Testis (tissue), 3 donors: Measurements from ENCODE around the gene SKI. TPM values are rescaled to one million over a fixed set of nuclear protein-coding genes. Genes with fewer than 3 reads are reported as not detected.

Experiments
- DNase-seq: peaks from one replicate; pipeline ENCODE4 v3.0.0-alpha.2; 2019
- H3K27ac ChIP-seq, 2 donors: fragments of 200-600 bp; sonication (generic); one replicate each; pipeline ENCODE4 v1.5.1; 2019
- H3K27me3 ChIP-seq: fragments of 200-600 bp; sonication (generic); one replicate; pipeline ENCODE4 v1.5.1; 2019
- H3K36me3 ChIP-seq: fragments of 200-600 bp; sonication (generic); one replicate; pipeline ENCODE4 v1.5.1; 2017; ENCODE audit warnings: low read depth; ENCODE audit errors: missing control alignments
- H3K4me1 ChIP-seq: fragments of 200-600 bp; sonication (generic); one replicate; pipeline ENCODE4 v1.5.1; 2019
- H3K4me3 ChIP-seq, 2 donors: fragments of 200-600 bp; sonication (generic); one replicate each; pipeline ENCODE4 v1.5.1; 2017 to 2019
- H3K9me3 ChIP-seq: fragments of 200-600 bp; sonication (generic); one replicate; pipeline ENCODE4 v1.5.1; 2017
- POLR2A ChIP-seq: fragments of 450-650 bp; IDR thresholded peaks from one replicate; pipeline ENCODE4 v1.6.1; 2017; ENCODE audit warnings: antibody characterized with exemption, mild to moderate bottlenecking, moderate library complexity
- WGBS, 2 donors: methylation state at CpG; one replicate each; pipeline ENCODE4 v1.1.5; 2018; 5-methylcytosine and 5-hydroxymethylcytosine counted together
- intact Hi-C: fragments of 100-400 bp; cut with DNase I; formaldehyde crosslinking; loops from one replicate; pipeline ENCODE4 v1.15.1; 2023; ENCODE audit warnings: low total_unique reads
- polyA plus RNA-seq: library from polyadenylated mRNA; stranded (reverse); fragments of 350-450 nt; fragmentation: Illumina TruSeq; extraction: RNeasy Lipid Tissue Mini Kit (QIAGEN cat#74804); gene quantifications from one replicate; pipeline ENCODE4 v1.2.3, GENCODE V29; 2014; ENCODE audit warnings: low read depth, low replicate concordance; ENCODE audit not compliant: insufficient read depth
- total RNA-seq, 2 donors: library from RNA; depleted of rRNA; stranded (reverse); fragments of >200 nt; gene quantifications; one replicate each; pipeline ENCODE4 v1.2.3, GENCODE V29; 2016
- TF ChIP-seq, protein P1 (sequence below), 3 experiments: fragments of 450-650 bp in 2 of 3; fragments of 200-600 bp in 1 of 3; sonication (generic) in 1 of 3; IDR thresholded peaks; one replicate each; pipeline ENCODE4 v1.5.1; 2016 to 2019; ENCODE audit warnings: antibody characterized with exemption in 3 of 3, mild to moderate bottlenecking in 2 of 3, moderate library complexity in 1 of 3

SKI gene
- total and polyA plus RNA-seq, 3 donors from 2014 or later = 40.2 to 87.1 (median 85.7) TPM

DNA sequence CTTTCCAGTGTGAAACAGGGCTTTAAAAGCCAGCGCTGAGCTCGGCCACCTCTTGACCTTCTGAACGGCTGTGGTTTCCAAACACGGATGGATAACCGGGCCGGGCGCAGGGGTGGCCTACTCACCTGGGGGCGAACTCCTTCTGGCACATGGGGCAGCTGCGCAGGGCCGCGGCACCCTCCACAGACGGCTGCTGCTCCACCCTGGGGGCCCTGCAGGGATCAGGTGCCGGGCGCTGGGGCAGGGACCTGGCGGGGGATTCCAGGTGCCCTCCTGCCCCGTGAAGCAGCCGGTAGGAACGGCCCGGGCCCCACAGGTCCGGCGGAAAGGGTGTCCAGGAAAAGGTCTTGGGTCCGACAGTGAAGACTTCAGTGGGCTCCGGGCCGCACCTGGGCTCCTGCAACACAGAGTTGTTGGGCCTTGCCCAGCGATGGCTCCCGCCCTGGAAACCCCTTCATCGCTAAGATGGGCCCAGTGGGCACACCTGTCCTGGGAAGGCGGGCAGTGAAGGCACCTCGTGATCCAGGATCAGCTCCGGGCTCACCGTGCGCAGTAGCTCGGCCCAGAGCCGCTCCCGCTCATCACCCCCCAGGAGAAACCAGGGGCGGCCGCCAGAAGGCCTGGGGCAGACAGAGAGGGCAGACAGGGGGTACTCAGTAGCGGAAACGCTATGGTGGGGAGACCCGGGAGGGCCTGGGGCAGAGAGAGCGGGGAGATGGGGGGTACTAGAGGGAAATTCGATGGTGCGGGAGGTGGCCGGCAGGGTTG lies 34.4 kb upstream of the SKI start:
- no peaks in the 10 kb centered on the region for H3K27me3 ChIP-seq
- peak overlapping the region; percentile 63 to 93 for H3K27ac ChIP-seq
- peaks cover 43% of the 10 kb centered on the region for H3K4me1 ChIP-seq
- no peak for TF ChIP-seq POLR2A
- TF ChIP-seq, protein P1, sequence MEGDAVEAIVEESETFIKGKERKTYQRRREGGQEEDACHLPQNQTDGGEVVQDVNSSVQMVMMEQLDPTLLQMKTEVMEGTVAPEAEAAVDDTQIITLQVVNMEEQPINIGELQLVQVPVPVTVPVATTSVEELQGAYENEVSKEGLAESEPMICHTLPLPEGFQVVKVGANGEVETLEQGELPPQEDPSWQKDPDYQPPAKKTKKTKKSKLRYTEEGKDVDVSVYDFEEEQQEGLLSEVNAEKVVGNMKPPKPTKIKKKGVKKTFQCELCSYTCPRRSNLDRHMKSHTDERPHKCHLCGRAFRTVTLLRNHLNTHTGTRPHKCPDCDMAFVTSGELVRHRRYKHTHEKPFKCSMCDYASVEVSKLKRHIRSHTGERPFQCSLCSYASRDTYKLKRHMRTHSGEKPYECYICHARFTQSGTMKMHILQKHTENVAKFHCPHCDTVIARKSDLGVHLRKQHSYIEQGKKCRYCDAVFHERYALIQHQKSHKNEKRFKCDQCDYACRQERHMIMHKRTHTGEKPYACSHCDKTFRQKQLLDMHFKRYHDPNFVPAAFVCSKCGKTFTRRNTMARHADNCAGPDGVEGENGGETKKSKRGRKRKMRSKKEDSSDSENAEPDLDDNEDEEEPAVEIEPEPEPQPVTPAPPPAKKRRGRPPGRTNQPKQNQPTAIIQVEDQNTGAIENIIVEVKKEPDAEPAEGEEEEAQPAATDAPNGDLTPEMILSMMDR (IDR thresholded peaks at IDR 0.05) = no peak
- intact Hi-C loops = no loop called here
- no peaks in the 10 kb centered on the region for H3K9me3 ChIP-seq
- no peaks in the 10 kb centered on the region for H3K36me3 ChIP-seq
- DNase-seq = no peak
- WGBS, 2 donors = 33 to 47% methylated on average over 23 to 43 of the region's 44 CpGs
- H3K4me3 ChIP-seq = peak overlapping the region; percentile 66 to 71

- H3K4me1 ChIP-seq = peaks cover 48% of the 10 kb centered on the region
- H3K27me3 ChIP-seq = no peaks in the 10 kb centered on the region
- H3K36me3 ChIP-seq = no peaks in the 10 kb centered on the region
- peak within 1 kb of the TSS; percentile 66 to 71 for H3K4me3 ChIP-seq
- no peaks in the 10 kb centered on the region for H3K9me3 ChIP-seq
- peak; percentile 65 for DNase-seq
- TF ChIP-seq, protein P1 (IDR thresholded peaks at IDR 0.05) = no peak
- peak within 1 kb of the TSS; percentile 92 to 93 for H3K27ac ChIP-seq
- intact Hi-C loops = no loop called here
- 2 to 8% methylated on average over 12 to 42 of the region's 63 CpGs for WGBS, 2 donors
Measured at GRCh38 chr1:2194319-2194897, 33.7 kb upstream of the SKI start, which contains the start of gene FAAP20. FAAP20 (minus strand) TSS chr1:2194772; CDS start chr1:2194749, 23 bp downstream.

- H3K27ac ChIP-seq = peak overlapping the region; percentile 92 to 93
- no peaks in the 10 kb centered on the region for H3K9me3 ChIP-seq
- H3K27me3 ChIP-seq = no peaks in the 10 kb centered on the region
- peaks cover 46% of the 10 kb centered on the region for H3K4me1 ChIP-seq
- intact Hi-C loops = loop anchor here (5.0 kb wide), 1 partner anchor 187 kb away; no protein-coding TSS in a partner anchor
- TF ChIP-seq POLR2A = no peak
- TF ChIP-seq, protein P1 (IDR thresholded peaks at IDR 0.05) = peak; percentile 82 to 90 (median 82)
- 0 to 3% methylated on average over 8 to 29 of the region's 35 CpGs for WGBS, 2 donors
- no peaks in the 10 kb centered on the region for H3K36me3 ChIP-seq
- DNase-seq = peak; percentile 89
- H3K4me3 ChIP-seq = peak overlapping the region; percentile 66 to 71
Measured at GRCh38 chr1:2194898-2195673, 33.0 kb upstream of the SKI start.

GRCh38 chr1:2195785-2196184 lies 32.3 kb upstream of the SKI start:
- TF ChIP-seq, protein P1 (IDR thresholded peaks at IDR 0.05) = no peak
- no peak for TF ChIP-seq POLR2A
- 59% methylated on average over 11 of the region's 11 CpGs; no CpG with 5 or more reads in 1 of the 2 donors for WGBS, 2 donors
- no peak for DNase-seq
- H3K36me3 ChIP-seq = no peaks in the 10 kb centered on the region
- no peaks in the 10 kb centered on the region for H3K27me3 ChIP-seq
- H3K9me3 ChIP-seq = no peaks in the 10 kb centered on the region
- peaks cover 39% of the 10 kb centered on the region for H3K4me1 ChIP-seq
- H3K4me3 ChIP-seq = no peak overlapping the region
- intact Hi-C loops = loop anchor here (5.0 kb wide), 1 partner anchor 187 kb away; no protein-coding TSS in a partner anchor
- peak overlapping the region; percentile 92 to 93 for H3K27ac ChIP-seq
